GM12864 (cell line): ENCODE results near the gene SF1.

Source experiments
- DNase-seq: peaks from one replicate; pipeline ENCODE4 v3.0.0-alpha.2; 2011; ENCODE audit warnings: low read depth
- H3K4me3 ChIP-seq: 2 replicates; pipeline ENCODE4 v1.5.1; 2011; ENCODE audit warnings: mild to moderate bottlenecking, low read depth, low read length, control low read depth
- TF ChIP-seq, protein P1 (sequence below): IDR thresholded peaks from 2 replicates; pipeline ENCODE4 v1.5.1; 2011; ENCODE audit warnings: low read depth, mild to moderate bottlenecking, moderate library complexity, low read length, control low read depth, inconsistent platforms; ENCODE audit errors: missing control alignments

Gene SF1

DNA sequence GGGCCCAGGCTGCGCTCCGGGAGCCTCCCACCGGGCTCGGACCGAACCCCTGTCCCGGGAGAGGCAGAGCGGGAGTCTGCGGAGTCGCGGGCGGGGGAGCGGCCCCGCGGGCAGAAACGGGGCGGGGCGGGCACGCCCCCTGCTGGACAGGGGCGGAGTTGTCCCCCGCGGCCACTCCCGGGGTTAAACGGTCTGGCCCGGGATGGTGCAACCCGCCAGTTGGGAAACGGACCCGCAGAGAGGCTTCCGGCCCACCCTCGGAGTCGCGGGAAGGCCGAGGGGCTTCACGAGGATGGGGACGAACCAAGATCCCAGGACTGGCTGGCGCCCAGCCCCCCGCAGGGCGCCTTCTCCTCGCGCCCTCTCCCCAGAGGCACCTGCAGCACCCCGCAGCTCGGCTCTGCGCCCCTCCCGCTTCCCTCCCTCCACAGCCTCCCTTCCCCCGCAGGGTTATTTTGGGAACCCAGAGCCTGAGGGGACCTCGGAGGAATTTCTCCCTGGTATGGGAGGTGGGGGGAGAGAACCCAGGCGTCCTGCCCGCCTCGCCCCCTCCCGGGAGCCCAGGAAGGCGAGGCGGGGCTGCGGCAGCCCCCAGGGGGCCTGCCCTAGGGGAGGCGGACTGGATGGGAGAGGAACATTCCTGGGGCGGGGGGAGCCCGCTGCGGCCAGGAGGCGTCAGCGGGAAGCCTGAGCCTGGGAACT is 35.3 kb downstream of the SF1 start:
- peak overlapping the region; percentile 41; the same call in 1 of the 2 replicates for H3K4me3 ChIP-seq
- no peak for DNase-seq
- TF ChIP-seq, protein P1, sequence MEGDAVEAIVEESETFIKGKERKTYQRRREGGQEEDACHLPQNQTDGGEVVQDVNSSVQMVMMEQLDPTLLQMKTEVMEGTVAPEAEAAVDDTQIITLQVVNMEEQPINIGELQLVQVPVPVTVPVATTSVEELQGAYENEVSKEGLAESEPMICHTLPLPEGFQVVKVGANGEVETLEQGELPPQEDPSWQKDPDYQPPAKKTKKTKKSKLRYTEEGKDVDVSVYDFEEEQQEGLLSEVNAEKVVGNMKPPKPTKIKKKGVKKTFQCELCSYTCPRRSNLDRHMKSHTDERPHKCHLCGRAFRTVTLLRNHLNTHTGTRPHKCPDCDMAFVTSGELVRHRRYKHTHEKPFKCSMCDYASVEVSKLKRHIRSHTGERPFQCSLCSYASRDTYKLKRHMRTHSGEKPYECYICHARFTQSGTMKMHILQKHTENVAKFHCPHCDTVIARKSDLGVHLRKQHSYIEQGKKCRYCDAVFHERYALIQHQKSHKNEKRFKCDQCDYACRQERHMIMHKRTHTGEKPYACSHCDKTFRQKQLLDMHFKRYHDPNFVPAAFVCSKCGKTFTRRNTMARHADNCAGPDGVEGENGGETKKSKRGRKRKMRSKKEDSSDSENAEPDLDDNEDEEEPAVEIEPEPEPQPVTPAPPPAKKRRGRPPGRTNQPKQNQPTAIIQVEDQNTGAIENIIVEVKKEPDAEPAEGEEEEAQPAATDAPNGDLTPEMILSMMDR: peak; percentile 93

DNA sequence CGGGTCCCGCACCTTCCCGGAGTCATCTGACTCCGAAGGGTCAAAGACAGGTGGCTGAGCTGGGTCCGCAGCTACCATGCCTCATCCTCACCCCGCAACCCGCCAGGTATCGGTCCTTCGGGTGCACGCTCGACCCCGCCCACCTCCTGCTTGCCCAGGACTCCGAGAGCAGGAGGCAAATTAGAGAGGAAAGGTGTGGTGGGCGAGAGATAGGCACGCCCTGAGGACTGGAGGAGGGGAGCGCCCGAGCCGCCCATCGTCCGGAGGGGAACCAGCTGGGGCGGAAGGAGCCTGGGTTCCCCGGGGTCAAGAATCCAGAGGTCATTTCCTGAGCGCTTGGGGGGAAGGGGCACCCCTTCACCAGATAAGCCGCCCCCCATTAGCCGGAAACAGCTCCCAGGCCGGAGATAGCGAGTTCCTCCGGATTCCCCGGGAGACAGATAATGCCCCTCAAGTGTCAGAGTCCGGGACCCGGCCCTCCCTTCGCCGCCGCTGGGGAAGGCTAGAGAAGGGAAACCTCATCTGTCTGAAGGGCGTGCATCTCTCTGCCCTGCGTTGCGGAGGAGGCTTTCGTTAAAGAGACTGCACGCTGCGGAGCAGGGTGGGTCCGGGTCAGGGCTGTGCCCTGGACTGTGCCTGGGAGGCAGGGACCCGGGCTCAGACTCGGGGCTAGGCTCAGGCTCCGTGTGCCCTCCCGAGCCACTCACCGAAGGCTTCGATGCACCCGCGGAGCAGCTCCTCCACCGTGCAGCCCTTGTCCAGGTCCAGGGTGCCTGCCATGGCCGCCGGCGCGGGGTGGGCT is 36.1 kb downstream of the SF1 start:
- H3K4me3 ChIP-seq: peak overlapping the region; percentile 41; the same call in 1 of the 2 replicates
- TF ChIP-seq, protein P1: no peak
- no peak for DNase-seq

GRCh38 chr11:64741375-64742086 is 36.8 kb downstream of the SF1 start:
- no peak for DNase-seq
- no peak overlapping the region for H3K4me3 ChIP-seq
- TF ChIP-seq, protein P1: no peak

- TF ChIP-seq, protein P1: no peak
- no peak overlapping the region for H3K4me3 ChIP-seq
- no peak for DNase-seq
These were observed 38.5 kb downstream of the SF1 start for GRCh38 chr11:64739871-64740270.

DNA sequence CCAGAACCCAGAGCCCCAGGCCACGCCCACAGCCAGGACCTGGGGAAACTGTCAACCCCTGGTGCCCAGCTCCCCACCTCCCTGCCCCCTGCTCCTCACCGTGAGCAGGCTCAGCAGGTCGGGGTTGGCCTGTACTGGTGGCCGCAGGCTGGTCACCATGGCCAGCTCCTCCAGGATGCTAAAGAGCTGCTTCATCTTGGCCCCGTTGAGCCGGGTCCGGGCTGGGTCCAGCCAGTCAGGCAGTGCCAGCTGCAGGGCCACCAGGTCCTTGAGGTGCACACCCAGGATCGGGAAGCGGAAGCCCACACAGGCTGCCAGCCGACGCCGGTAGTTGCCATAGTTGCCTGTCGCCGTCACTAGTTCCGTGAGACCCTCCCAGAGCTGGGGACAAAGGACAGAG is 41.7 kb downstream of the SF1 start:
- no peak overlapping the region for H3K4me3 ChIP-seq
- DNase-seq: no peak
- TF ChIP-seq, protein P1: no peak

- H3K4me3 ChIP-seq: no peak overlapping the region
- DNase-seq: no peak
- TF ChIP-seq, protein P1: no peak
These were observed 42.5 kb downstream of the SF1 start for GRCh38 chr11:64735725-64736259.
